Tibial nerve (tissue), 4 donors: ENCODE measurements around the gene FNDC3B. TPM values are rescaled to one million over a fixed set of nuclear protein-coding genes. Genes with fewer than 3 reads are reported as not detected.
"Not testable (repeated sequence)": the region's sequence is repeated elsewhere in the genome, so short reads cannot be mapped to it uniquely, and the experiment has no call there.

Experiments
- DNase-seq, 2 donors: peaks; one replicate each; pipeline ENCODE4 v3.0.0-alpha.2; 2019; ENCODE audit warnings: low spot score in 2 of 2
- H3K27ac ChIP-seq, 4 donors: fragments of 200-600 bp; sonication (generic) in 3 of 4; one replicate each; pipeline ENCODE4 v1.5.1; 2017 to 2019; ENCODE audit warnings: mild to moderate bottlenecking in 1 of 4
- H3K27me3 ChIP-seq, 2 donors: fragments of 200-600 bp; sonication (generic) in 1 of 2; one replicate each; pipeline versions ENCODE4 v1.5.1 to v1.6.0; 2017 to 2019
- H3K36me3 ChIP-seq, 3 donors: fragments of 200-600 bp; sonication (generic); one replicate each; pipeline ENCODE4 v1.5.1; 2018 to 2019
- H3K4me1 ChIP-seq, 4 donors: fragments of 200-600 bp; sonication (generic) in 3 of 4; one replicate each; pipeline ENCODE4 v1.5.1; 2017 to 2019
- H3K4me3 ChIP-seq, 4 donors: fragments of 200-600 bp; sonication (generic) in 3 of 4; one replicate each; pipeline ENCODE4 v1.5.1; 2017 to 2019; ENCODE audit warnings: mild to moderate bottlenecking in 1 of 4, moderate library complexity in 1 of 4
- H3K9me3 ChIP-seq, 4 donors: fragments of 200-600 bp; sonication (generic) in 3 of 4; one replicate each; pipeline ENCODE4 v1.5.1; 2017 to 2019
- EP300 ChIP-seq, 2 donors: sonication (generic); formaldehyde crosslinking; IDR thresholded peaks; one replicate each; pipeline ENCODE4 v1.6.1; 2017; ENCODE audit warnings: antibody characterized with exemption in 2 of 2, mild to moderate bottlenecking in 1 of 2
- POLR2A ChIP-seq, 2 donors: fragments of 450-650 bp; IDR thresholded peaks; one replicate each; pipeline ENCODE4 v1.6.1; 2017; ENCODE audit warnings: antibody characterized with exemption in 2 of 2, mild to moderate bottlenecking in 2 of 2, moderate library complexity in 2 of 2
- WGBS, 2 donors: methylation state at CpG; one replicate each; pipeline ENCODE4 v1.1.5; 2018; 5-methylcytosine and 5-hydroxymethylcytosine counted together
- total RNA-seq, 4 donors: library from RNA; depleted of rRNA; stranded (reverse); fragments of >200 nt; gene quantifications; one replicate each; pipeline ENCODE4 v1.1.0, GENCODE V29; 2016
- TF ChIP-seq, protein P1 (sequence below), 5 experiments: fragments of 200-600 bp in 3 of 5; fragments of 450-650 bp in 2 of 5; sonication (generic) in 3 of 5; IDR thresholded peaks; one replicate each; pipeline ENCODE4 v1.5.1; 2016 to 2019; ENCODE audit warnings: antibody characterized with exemption in 5 of 5, mild to moderate bottlenecking in 3 of 5, moderate library complexity in 2 of 5

FNDC3B gene
- total RNA-seq, 4 donors from 2014 or later: 87.5 to 106 (median 95.7) TPM

GRCh38 chr3:172239218-172239790, 199.9 kb downstream of the FNDC3B start:
- 72 to 85% methylated on average over 3 of the region's 3 CpGs for WGBS, 2 donors
- H3K36me3 ChIP-seq: peaks cover 0 to 13% (median 0%) of the 10 kb centered on the region in 3 donors
- DNase-seq: no peak
- no peaks in the 10 kb centered on the region for H3K27me3 ChIP-seq
- H3K27ac ChIP-seq: no peak overlapping the region
- TF ChIP-seq POLR2A (IDR thresholded peaks at IDR 0.05): no peak
- TF ChIP-seq, protein P1, sequence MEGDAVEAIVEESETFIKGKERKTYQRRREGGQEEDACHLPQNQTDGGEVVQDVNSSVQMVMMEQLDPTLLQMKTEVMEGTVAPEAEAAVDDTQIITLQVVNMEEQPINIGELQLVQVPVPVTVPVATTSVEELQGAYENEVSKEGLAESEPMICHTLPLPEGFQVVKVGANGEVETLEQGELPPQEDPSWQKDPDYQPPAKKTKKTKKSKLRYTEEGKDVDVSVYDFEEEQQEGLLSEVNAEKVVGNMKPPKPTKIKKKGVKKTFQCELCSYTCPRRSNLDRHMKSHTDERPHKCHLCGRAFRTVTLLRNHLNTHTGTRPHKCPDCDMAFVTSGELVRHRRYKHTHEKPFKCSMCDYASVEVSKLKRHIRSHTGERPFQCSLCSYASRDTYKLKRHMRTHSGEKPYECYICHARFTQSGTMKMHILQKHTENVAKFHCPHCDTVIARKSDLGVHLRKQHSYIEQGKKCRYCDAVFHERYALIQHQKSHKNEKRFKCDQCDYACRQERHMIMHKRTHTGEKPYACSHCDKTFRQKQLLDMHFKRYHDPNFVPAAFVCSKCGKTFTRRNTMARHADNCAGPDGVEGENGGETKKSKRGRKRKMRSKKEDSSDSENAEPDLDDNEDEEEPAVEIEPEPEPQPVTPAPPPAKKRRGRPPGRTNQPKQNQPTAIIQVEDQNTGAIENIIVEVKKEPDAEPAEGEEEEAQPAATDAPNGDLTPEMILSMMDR (IDR thresholded peaks at IDR 0.05): no peak
- no peak overlapping the region for H3K4me3 ChIP-seq
- peaks cover 0 to 6% (median 0%) of the 10 kb centered on the region in 4 donors for H3K9me3 ChIP-seq
- H3K4me1 ChIP-seq: peaks cover 0 to 7% (median 0%) of the 10 kb centered on the region in 4 donors

GRCh38 chr3:172241405-172241804, 202.0 kb downstream of the FNDC3B start:
- Histone ChIP-seq H3K36me3 (peaks cover 0 to 13% (median 0%) of the 10 kb centered on the region in 3 donors), H3K9me3 (peaks cover 0 to 6% (median 0%) of the 10 kb centered on the region in 4 donors), H3K27ac (no peak overlapping the region), H3K27me3 (no peaks in the 10 kb centered on the region), H3K4me3 (no peak overlapping the region), H3K4me1 (peaks cover 0 to 19% (median 3%) of the 10 kb centered on the region in 4 donors)
- TF ChIP-seq, protein P1 (IDR thresholded peaks at IDR 0.05): no peak
- TF ChIP-seq POLR2A (IDR thresholded peaks at IDR 0.05): no peak
- no peak for TF ChIP-seq EP300 (IDR thresholded peaks at IDR 0.05)
- WGBS, 2 donors: 93 to 96% methylated on average over 1 of the region's 1 CpG
- DNase-seq: no peak

DNA sequence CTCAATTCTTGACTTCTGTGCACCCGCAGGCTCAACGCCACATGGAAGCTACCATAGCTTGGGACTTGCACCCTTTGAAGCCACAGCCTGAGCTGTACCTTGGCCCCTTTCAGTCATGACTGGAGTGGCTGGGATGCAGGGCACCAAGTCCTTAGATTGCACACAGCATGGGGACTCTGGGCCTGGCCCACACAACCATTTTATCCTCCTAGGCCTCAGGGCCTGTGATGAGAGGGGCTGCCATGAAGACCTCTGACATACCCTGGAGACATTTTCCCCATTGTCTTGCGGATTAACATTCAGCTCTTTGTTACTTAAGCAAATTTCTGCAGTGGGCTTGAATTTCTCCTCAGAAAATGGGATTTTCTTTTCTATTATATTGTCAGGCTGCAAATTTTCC, 203.1 kb downstream of the FNDC3B start:
- Histone ChIP-seq H3K36me3 (peaks cover 0 to 13% (median 0%) of the 10 kb centered on the region in 3 donors), H3K4me1 (peaks cover 0 to 24% (median 5%) of the 10 kb centered on the region in 4 donors)
- 97 to 99% methylated on average over 3 of the region's 3 CpGs for WGBS, 2 donors
- H3K4me3 ChIP-seq, DNase-seq, H3K27ac ChIP-seq, H3K9me3 ChIP-seq, H3K27me3 ChIP-seq: not testable (repeated sequence)

- H3K9me3 ChIP-seq, H3K27me3 ChIP-seq, DNase-seq, H3K4me3 ChIP-seq, H3K27ac ChIP-seq: not testable (repeated sequence)
- Histone ChIP-seq H3K36me3 (peaks cover 0 to 13% (median 0%) of the 10 kb centered on the region in 3 donors), H3K4me1 (peaks cover 0 to 24% (median 5%) of the 10 kb centered on the region in 4 donors)
- 76 to 77% methylated on average over 3 of the region's 3 CpGs for WGBS, 2 donors
Observed at GRCh38 chr3:172243376-172243775, 204.0 kb downstream of the FNDC3B start.

DNA sequence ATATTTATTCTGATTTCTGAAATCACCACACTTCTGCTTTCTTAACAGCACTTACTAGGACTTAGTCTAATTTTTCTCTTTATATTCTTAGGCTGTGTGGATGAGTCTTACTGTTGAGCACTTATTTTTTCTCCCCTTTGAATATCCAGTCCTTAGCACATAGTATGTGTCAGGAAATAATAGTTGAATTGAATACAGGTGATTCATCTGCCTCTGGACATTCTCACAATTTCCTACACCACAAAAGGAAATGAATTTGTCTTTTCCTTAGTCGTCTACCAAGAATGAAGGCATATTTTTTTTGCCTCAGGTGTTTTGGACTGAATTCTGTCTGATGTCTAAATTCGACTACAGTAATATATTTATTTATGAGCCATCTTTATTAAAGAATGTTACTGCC, 204.6 kb downstream of the FNDC3B start:
- no peak for DNase-seq
- 59 to 78% methylated on average over 2 of the region's 2 CpGs for WGBS, 2 donors
- Histone ChIP-seq H3K27ac (no peak overlapping the region), H3K4me3 (no peak overlapping the region), H3K9me3 (peaks cover 0 to 6% (median 0%) of the 10 kb centered on the region in 4 donors), H3K4me1 (peaks cover 0 to 26% (median 5%) of the 10 kb centered on the region in 4 donors), H3K36me3 (peaks cover 0 to 13% (median 0%) of the 10 kb centered on the region in 3 donors), H3K27me3 (no peaks in the 10 kb centered on the region)
- TF ChIP-seq, protein P1 (IDR thresholded peaks at IDR 0.05): no peak
- TF ChIP-seq EP300 (IDR thresholded peaks at IDR 0.05): no peak
- no peak for TF ChIP-seq POLR2A (IDR thresholded peaks at IDR 0.05)

- DNase-seq: no peak
- peaks cover 0 to 30% (median 8%) of the 10 kb centered on the region in 4 donors for H3K4me1 ChIP-seq
- no peak overlapping the region for H3K27ac ChIP-seq
- 89 to 90% methylated on average over 2 of the region's 2 CpGs for WGBS, 2 donors
- H3K27me3 ChIP-seq: no peaks in the 10 kb centered on the region
- peaks cover 0 to 6% (median 0%) of the 10 kb centered on the region in 4 donors for H3K9me3 ChIP-seq
- H3K36me3 ChIP-seq: peaks cover 0 to 13% (median 0%) of the 10 kb centered on the region in 3 donors
- no peak overlapping the region for H3K4me3 ChIP-seq
- TF ChIP-seq, protein P1 (IDR thresholded peaks at IDR 0.05): no peak
- TF ChIP-seq EP300 (IDR thresholded peaks at IDR 0.05): no peak
- TF ChIP-seq POLR2A (IDR thresholded peaks at IDR 0.05): no peak
Observed at GRCh38 chr3:172245241-172245640, 205.9 kb downstream of the FNDC3B start.
